Measurements from ENCODE around the gene HPD.
"Not testable (repeated sequence)": the region's sequence is repeated elsewhere in the genome, so short reads cannot be mapped to it uniquely, and the experiment has no call there.

Gene HPD

GRCh38 chr12:121858662-121859572 lies at the start of gene HPD:
Gene HPD, minus strand, starts transcription at chr12:121858859. Its CDS starts 36 bp downstream, at chr12:121858823.
- no peak for FAIRE-seq

GRCh38 chr12:121905746-121906145 lies 47.1 kb upstream of the HPD start:
- no peak for FAIRE-seq

DNA sequence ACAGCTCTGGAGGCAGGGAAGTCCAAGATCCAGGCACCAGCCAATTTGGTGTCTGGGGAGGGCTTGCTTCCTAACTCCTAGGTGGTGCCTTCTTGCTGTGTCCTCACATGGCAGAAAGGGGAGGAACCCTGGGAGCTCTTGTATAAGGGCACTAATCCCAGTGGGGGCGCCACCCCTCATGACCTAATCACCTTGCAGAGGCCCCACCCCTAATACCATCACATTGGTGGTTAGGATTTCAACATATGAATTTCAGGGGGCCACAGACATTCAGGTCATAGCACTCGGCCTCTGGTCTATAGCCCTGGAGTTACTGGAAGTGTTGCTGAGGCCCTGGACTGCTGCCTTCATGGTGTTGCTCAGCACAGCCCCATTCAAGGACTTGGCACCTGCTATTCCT lies 44.5 kb upstream of the HPD start:
- no peak for FAIRE-seq

GRCh38 chr12:121899590-121899989 lies 40.9 kb upstream of the HPD start:
- FAIRE-seq: no peak

GRCh38 chr12:121898287-121898686 lies 39.6 kb upstream of the HPD start:
- no peak for FAIRE-seq

DNA sequence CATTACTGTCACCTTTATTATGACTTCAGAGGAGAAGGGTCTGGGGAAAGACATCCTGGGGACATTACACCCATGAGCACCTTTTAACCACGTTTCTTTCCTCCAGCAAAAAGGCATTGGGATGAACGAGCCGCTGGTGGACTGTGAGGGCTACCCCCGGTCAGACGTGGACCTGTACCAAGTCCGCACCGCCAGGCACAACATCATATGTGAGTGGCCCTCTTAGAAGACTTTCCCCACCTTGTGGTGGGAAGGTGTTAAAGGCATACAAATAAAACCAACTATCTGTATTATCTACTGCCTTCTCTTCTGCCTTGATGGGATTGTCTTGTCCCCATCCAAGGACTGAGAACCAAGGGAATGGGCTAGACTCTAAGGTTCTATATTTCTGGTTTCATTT lies 36.0 kb upstream of the HPD start:
- FAIRE-seq: no peak

DNA sequence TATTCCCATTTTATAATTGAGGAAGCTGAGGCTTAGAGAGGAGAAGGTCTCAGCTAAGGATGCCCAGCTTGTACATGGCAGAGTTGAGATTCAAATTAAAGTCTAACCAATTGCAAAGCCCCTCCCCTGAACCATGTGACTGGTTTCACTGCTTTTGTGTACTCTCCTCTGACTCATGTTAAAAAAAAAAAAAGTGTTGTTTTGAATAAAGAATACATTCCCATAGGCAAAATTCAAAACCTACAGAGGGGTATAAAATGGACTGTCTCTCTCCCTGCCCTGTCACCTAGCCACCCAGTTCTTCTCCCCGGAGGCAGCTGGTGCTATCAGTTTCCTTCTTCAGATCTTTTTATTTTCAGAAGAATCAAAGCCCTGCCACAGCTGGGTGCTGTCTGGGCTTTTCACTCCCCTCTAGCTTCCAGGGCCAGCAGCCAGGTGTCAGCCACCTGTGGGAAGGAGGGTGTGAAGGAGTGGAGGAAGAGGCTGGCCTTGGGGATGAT lies 35.4 kb upstream of the HPD start:
- no peak for FAIRE-seq

DNA sequence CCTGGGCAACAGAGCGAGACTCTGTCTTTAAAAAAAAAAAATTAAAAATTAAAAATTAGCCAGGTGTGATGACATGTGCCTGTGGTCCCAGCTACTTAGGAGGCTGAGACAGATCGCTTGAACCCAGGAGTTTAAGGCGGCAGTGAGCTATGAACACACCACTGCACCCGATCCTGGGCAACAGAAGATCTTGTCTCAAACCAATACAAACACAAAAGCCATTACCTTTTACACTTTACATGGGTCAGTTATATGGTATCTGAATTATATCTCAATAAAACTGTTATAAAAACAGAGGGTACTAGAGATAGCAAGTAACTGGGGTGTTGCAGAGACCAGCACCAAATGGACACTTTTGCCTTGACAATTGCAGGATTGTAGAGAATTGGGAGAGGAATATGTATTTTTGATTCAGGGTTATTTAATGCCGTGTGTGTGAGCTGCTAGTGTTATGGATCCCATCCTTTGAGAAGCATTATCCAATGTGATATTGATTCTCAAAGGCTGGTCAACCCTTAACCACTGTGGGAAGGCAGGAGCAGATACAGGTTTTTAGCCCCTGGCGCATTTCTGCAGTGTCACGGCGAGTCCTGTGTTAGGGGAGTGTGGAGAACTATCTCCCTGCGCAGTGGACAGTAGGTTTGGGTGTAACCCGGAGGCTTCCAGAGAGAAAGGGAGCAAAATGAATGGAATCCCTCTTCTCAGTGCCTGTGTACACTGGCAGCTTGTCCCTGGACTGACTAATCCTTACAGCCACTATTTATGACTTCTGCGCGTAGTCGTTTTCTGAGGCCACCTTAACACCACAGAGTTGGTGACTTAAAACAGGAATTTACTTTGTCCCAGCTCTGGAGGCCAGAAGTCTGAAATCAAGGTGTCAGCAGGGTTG lies 34.3 kb upstream of the HPD start:
- FAIRE-seq: no peak

DNA sequence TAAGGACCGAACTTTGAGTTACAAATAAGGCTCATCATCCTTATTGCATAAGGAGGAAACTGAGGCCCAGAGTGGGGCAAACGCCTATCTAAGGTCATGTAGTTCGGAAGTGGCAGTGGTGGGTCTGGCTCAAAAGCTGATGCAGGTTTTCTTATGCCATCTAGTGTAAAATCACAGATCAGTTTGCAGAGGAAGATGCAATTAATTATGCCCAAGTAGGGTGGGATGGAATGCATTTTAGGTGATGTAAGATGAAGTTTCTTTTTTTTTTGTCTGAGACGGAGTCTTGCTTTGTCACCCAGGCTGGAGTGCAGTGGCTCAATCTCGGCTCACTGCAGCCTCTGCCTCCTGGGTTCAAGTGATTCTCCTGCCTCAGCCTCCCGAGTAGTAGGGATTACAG lies 31.0 kb upstream of the HPD start:
- not testable (repeated sequence) for FAIRE-seq

DNA sequence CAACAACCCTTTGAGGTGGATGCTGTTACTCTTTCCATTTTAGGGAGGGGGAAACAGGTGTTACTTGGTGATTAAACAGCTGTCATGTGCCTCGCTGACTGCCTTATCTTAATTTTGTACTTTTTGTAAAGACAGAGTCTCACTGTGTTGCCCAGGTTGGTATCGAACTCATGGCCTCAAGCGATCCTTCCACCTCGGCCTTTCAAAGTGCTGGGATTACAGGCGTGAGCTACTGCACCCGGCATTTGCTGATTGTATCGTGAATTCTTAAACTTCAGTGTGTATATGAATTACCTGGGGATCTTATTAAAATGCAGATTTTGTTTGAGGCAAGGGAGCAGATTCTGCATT lies 30.6 kb upstream of the HPD start:
- FAIRE-seq: no peak

GRCh38 chr12:121888478-121889273 lies 30.0 kb upstream of the HPD start, which contains the start of gene PSMD9:
Gene PSMD9, plus strand, starts transcription at chr12:121888790. Its CDS starts 67 bp downstream, at chr12:121888857.
- FAIRE-seq: no peak

DNA sequence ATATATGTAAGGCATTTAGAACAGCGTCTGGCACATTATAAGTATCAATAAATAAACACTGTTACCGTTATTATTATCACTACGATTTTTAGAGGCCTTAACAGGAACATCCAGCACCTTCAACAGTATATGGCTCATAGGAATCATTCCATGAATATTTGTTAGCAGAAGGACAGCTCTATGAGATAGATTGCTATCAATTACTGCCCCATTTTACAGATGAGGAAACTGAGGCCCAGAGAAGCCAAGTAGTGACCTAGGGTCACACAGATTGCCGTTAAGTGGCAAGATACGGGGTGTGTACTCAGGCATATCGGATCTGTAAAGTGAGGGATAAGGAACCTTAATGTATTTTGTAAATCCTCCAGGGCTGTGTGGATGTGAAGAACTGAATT lies 29.4 kb upstream of the HPD start:
- FAIRE-seq: no peak

GRCh38 chr12:121885129-121885528 lies 26.5 kb upstream of the HPD start:
- not testable (repeated sequence) for FAIRE-seq

- no peak for FAIRE-seq
These were observed 24.6 kb upstream of the HPD start for GRCh38 chr12:121883315-121883660.

- FAIRE-seq: not testable (repeated sequence)
These were observed 17.4 kb upstream of the HPD start for GRCh38 chr12:121876080-121876447.

DNA sequence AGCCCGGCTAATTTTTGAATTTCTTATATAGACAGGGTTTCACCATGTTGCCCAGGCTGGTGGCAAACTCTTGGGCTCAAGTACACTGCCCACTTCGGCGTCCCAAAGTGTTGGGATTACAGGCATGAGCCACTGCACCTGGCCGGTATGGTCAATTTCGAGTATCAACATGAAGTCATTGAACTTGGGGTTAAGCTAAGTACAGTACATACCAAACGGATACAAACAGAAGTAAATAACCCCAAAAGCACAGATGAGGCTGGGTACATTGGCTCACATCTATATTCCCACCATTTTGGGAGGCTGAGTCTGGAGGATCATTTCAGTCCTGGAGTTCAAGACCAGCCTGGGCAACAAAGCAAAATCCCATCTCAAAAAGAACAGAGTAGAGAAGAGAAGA lies 16.9 kb upstream of the HPD start:
- FAIRE-seq: no peak

GRCh38 chr12:121874071-121874470 lies 15.4 kb upstream of the HPD start:
- FAIRE-seq: no peak

GRCh38 chr12:121873216-121873569 lies 14.5 kb upstream of the HPD start:
- no peak for FAIRE-seq

DNA sequence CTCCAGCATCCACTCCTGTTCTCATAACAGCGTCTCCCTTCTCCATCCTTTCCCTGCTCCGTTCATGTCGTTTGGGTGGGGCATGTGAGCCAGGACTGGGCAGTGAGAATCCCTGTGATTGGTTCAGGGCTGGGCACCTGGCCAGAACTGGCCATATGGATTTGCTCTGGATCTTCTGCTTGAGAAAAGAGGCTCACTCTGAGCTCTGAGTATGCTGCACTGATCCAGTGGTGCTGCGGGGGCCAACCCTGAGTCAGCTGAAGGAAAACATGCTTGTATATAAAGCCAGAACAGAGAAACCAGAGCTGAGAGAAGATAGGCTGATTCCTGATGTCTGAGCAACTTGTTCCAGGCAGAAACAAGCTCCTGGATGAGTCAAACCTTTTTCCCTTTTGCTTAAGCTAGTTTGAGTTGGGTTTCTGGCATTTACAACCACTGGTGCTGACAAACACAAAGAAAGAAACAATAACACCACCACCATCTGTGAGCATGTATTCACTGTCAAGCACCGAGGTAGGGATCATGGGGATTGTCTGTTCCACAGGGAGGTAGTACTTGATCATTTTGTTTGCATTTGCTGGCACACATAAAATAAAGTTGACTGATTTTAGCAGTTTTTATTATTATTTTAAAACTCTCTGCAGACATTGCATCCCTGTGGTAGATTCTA lies 14.0 kb upstream of the HPD start:
- no peak for FAIRE-seq

GRCh38 chr12:121871467-121871866 lies 12.8 kb upstream of the HPD start:
- FAIRE-seq: no peak

DNA sequence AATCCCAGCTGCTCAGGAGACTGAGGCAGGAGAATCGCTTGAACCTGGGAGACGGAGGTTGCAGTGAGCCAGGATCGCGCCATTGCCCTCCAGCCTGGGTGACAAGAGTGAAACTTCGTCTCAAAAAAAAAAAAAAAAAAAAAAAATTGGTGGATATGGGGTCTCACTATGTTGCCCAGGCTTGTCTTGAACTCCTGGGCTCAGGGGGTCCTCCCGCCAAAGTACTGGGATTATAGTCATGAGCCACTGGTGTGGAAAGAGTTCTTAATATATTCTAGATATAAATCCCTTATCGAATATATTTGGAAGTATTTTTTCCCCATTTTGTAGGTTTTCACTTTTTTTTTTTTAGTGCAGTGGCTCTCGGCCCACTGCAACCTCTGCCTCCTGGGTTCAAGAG lies 10.6 kb upstream of the HPD start:
- not testable (repeated sequence) for FAIRE-seq

DNA sequence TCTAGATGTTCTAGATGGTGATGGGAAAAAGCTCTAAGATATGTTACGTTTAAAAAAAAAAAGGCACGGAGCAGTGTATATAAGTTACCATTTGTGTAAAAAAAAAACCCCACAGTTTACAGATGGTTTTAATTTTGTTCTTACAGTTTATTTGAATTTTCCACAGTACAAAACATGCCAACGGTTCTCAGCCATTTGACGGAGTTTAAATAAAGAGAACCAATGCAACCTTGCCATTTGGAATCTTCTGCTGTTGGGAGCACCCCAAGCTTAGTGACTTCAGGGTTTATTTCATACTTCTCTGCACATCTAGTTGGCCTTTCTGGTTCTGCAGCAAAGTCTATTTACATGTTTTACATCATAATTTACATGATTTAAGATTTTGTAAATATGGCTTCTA lies 7.7 kb upstream of the HPD start:
- FAIRE-seq: no peak
